Measurements from ENCODE around the gene METTL2B.

METTL2B gene, protein sequence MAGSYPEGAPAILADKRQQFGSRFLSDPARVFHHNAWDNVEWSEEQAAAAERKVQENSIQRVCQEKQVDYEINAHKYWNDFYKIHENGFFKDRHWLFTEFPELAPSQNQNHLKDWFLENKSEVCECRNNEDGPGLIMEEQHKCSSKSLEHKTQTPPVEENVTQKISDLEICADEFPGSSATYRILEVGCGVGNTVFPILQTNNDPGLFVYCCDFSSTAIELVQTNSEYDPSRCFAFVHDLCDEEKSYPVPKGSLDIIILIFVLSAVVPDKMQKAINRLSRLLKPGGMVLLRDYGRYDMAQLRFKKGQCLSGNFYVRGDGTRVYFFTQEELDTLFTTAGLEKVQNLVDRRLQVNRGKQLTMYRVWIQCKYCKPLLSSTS

DNA sequence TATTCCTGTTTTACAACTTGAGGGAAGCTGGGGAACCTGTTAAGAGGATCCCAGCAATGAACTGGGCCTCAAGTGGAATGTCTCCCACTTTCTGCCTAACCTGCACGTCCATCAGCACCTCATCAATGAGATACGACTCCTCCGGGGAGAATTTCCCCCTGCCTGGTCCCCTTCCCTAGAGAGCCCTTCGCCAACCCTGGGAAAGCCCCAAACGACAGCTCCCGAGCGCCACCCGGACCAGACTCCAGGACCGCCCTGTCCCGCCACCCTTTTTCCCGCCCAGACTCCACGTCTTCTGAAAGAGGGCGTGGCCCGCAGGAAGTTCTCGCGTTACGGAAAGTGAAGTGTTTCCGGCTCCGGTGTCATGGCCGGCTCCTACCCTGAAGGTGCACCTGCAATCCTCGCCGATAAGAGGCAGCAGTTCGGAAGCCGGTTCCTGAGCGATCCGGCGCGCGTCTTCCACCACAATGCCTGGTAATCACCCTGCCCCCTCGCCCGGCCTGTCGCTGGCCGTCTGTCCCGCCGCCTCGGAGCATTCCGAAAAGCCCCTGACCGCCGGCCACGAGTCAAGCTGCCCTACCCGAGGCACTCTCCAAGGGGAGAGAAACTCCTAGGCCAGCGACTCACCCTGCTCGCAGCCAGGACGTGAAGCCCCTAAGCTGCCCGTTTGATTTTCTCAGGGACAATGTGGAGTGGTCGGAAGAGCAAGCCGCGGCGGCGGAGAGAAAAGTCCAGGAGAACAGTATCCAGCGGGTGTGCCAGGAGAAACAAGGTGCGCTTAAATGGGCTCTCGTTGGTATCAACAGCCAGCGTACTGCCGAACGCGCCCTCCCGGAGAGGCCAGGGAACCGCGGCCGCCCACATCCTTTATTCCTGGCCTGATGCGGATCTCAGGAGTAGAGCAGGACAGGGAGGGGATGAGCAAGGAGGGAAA lies at the start of gene METTL2B:
METTL2B (plus strand) TSS at position 347 of the 934 bp plus-strand sequence; CDS start at position 365, 18 bp downstream.
- DNase-seq (ENCODE audit: low read depth) = peak; percentile 81

DNA sequence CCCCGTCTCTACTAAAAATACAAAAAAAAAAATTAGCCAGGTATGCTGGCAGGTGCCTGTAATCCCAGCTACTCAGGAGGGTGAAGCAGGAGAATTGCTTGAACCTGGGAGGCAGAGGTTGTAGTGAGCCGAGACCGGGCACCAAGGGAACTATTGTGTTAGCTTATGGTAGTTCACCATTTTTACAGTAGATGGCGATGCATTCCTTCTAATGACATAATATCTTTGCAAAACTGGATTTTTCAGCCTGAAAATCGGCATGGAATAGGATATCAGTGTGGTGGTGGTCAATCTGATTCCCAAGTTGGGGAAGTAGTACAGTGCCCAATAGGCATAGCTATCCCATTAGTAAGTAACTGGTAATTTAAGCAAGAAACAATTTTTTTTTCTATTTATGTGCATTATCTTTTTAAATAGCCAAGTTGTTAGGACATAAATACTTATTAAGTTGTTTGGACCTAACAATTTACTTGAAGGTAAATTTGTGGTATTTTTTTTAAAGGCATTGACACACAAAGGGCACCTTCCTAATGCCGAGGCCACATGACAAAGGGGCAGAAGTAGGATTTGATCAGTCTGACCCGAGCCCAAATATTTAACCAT lies 49.2 kb upstream of the METTL2B start:
- DNase-seq (ENCODE audit: low read depth) = no peak

DNA sequence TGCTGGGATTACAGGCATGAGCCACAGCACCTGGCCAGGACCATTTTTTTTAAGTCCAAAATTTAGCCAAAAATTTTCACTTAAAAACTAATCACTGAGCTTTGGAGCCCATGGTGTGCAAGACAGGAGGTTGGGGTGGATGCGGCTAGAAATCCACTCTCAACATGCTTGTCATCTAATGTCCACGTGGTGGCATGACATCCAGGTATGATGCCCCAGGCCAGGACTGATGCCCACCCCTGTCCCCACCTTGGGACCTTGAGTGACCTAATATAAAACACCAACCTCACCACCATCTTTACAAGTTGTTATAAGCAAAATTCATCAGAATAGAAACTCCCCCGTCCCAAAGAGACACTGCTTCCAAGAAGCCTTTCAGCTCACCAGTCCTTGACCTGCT lies 46.3 kb upstream of the METTL2B start:
- DNase-seq (ENCODE audit: low read depth) = no peak

DNA sequence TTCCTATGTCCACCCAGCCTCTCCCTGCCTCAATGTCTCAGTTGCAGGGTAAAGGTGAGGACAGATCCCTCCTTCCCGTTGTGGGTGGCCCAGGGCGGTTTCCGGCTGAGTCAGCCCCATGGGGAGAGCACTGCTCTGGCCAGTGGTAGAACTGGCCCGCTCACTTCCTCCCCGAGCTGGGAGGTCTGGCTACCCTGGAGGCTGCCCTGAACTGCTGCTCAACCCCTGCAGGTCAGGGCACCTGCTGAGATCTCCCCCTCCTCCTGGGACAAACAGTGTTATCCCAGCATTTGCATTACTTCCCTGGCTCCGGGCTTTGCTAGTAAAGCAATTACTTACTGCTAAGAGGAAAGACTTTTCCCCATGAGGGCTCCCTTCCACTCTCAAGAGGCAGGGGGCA lies 45.3 kb upstream of the METTL2B start:
- no peak for DNase-seq (ENCODE audit: low read depth)

DNA sequence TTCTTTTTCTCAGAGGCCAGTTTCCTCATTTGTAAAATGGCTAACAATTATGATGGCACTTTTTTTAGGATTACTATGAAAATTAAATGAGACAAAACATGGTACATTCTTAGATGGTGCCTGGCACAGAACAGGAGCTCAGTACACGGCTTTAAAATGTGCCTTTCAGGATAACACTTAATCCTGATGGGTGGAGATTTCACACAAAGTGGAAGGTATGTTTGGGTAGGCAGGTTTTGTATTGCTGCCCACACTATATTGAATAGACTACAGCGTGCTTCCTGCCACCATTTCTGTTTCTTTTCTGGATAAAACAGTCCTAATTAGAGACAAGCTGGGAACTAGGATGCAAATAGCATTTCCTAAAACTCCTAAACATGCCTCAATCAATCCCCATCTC lies 44.8 kb upstream of the METTL2B start:
- no peak for DNase-seq (ENCODE audit: low read depth)

DNA sequence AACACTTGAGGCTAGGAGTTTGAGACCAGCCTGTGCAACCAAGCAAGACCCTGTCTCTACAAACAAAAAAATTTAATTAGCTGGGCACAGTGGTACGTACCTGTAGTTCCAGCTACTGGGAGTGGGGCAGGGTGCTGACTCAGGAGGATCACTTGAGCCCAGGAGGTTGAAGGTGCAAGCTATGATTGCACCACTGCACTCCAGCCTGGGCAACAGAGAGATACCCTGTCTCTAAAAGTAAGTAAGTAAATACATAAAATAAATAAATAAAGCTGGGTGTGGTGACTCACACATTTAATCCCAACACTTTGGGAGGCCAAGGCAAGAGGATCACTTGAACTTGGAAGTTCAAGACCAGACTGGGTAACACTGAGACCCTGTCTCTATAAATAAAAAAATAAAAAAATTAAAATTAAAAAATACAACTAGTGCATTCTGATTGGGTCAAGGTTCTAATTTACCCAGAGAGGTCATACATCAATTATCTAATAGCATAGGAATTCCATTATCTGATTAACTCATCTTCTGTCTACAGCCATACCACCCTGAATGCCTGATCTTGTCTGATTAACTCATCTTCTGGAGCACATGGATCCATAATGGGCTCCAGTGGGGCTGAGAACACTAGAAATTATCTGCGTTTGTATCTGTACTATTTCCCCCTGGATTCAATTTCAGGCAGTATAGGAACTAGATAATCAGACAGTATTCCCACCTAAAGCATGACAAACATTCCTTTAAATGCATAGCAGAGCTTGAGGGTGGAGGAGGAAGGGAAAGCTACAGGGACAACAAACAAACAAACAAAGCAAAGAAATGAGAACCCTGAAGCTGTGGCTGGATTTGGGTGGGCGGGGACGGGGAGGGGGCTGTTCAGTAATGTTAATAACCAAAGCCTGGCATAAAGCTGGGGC lies 41.9 kb upstream of the METTL2B start:
- DNase-seq (ENCODE audit: low read depth) = no peak

DNA sequence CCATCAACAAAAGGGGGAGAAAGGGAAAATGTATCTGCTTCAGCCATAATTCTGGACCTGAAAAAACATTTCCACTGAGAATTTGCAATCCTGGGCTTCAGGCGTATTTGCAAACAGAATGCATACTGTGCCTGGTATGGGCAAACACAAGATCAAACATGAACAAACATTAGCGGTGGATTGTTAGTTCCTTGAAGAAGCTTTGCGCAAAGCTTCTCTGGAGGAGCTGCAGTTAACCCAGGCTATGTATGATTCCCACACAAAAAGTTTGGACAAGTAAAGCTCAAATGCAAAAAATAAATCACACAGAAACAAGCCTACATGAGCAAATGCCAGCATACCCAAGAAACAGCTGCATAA lies 41.2 kb upstream of the METTL2B start:
- DNase-seq (ENCODE audit: low read depth) = no peak

- DNase-seq (ENCODE audit: low read depth) = no peak
Observed at GRCh38 chr7:128437426-128438332, 38.9 kb upstream of the METTL2B start.

GRCh38 chr7:128442356-128442755 lies 34.2 kb upstream of the METTL2B start:
- no peak for DNase-seq (ENCODE audit: low read depth)

DNA sequence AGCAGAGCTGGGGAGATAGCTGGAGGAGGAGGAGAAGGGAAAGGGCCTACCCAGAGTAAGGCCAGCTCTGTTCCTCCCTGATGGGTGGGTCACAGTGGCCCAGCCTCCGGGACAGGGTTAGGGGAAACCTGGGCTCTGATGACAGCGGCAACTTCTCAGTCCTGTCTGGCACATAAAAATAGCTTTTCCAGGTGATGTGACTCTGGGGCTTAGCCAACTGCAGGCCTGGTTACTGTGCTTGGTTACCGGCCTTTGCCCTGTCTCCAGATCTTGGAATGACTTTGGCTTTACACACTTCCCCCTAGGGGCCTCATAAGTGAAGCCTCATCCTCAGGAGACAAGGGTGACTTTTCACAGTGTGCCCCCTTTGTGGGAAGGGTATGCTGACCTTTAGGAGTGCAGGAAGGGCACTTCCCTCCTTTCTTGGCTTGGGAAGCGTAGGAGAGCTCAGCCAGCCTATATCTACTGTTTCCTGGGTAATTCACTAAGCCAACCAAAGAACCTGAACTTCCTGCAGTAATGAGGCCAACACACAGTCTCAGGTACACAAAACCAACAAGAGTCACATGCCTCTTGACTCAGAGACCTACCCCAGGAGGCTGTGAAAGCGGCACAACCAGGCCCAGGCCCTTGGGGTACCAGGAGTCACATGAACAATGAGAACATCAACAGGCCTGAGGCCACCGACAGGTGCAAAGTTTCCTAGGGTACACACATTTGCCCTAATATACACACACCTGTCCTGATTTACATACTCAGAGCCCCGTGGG lies 32.5 kb upstream of the METTL2B start:
- DNase-seq (ENCODE audit: low read depth) = no peak

- DNase-seq (ENCODE audit: low read depth) = no peak
Observed at GRCh38 chr7:128446306-128446705, 30.2 kb upstream of the METTL2B start.

DNA sequence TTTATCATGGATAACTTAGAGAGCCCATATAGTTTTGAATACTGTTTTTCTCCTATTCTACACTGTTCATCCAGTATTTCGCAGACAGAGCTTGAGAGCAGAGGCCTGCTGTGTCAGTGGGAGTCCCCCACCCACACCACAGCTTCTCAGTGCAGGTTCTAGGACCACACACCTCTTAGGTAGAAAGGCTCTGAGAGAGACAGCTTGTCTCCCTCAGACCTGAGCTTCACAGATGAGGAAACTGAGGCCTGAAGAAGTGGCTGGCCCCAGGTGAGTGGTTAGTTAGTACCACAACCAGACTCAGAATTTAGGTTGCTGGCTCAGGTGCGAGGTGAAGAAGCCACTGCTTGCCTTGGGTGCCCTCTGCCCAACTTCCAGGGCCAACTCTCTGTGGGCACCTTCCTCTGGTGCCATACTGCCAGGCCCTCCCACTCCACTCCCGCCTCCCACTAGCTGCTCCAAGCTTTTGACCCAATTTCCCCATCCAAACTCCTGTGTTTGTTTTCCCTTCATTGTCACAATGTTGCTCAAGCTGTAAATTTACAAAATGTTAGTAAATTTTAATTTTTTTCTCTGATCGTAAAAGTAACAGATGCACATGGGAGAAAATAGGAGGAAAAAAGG lies 28.5 kb upstream of the METTL2B start:
- DNase-seq (ENCODE audit: low read depth) = no peak

DNA sequence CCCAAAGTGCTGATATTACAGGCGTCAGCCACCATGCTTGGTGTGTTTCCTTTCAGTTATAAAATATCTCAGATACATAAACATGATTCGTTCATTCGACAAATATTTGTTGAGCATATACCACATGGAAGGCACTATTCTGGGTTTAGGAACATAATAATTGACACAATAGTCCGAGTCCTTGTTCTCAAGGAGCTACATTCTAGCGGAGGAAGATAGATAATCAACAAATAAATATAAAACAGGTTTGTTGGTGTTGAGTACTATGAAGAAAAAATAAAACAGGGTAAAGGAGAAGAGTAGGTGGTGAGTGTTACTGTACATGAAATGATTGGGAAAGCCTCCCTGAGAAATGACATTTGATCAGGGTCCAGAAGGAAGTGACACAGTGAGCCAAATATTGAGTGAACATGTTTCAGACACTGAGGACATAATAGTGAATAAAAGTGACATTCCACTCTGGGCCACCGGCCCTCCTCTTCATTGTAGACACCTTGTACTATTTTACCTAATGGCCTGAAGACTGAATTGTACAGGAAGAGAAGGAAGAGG lies 27.7 kb upstream of the METTL2B start:
- no peak for DNase-seq (ENCODE audit: low read depth)

DNA sequence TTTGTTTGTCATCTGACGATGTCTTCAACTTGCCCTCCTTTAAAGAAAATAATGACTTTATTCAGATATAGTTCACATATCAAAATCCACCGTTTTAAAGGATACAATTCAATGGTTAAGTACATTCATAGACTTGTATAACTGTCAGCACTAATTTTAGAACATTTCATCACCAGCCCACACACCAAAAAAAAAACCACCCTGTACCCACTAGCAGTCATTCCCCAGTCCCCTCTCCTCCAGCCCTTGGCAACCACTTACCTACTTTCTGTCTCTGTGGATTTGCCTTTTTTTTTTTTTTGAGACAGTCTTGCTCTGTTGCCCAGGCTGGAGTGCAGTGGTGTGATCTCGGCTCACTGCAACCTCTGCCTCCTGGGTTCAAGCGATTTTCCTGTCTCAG lies 26.1 kb upstream of the METTL2B start:
- DNase-seq (ENCODE audit: low read depth) = no peak

DNA sequence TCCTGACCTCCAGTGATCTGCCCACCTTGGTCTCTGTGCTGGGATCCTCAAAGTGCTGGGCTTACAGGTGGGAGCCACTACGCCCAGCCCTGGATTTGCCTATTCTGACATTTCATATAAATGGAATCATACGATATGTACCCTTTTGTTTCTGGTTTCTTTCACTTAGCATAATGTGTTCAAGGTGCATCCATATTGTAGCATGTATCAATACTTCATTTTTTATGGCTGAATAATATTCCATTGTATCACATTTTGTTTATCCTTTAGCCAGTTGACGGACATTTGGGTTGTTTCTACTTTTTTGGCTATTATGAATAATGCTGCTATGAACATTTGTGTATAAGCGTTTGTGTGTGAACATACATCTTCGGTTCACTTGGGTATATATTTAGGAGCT lies 25.6 kb upstream of the METTL2B start:
- no peak for DNase-seq (ENCODE audit: low read depth)

DNA sequence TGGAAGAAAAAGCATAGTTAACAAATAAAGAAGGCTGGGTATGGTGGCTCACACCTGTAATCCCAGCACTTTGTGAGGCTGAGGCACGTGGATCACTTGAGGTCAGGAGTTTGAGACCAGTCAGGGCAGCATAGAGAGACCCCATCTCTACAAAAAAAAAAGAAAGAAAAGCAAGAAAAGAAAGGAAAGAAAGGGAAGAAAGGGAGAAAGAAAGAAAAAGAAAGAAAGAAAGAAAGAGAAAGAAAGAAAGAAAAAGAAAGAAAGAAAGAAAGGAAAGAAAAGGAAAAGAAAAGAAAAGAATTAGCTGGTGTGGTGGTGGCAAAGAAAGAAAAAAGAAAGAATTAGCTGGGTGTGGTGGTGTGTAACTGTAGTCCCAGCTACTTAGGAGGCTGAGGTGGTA lies 24.0 kb upstream of the METTL2B start:
- DNase-seq (ENCODE audit: low read depth) = no peak

- peak; percentile 46 for DNase-seq (ENCODE audit: low read depth)
Observed at GRCh38 chr7:128453836-128454804, 22.4 kb upstream of the METTL2B start.
